NCI-H1436 (cell line): Measurements from ENCODE around the gene ZFP36L2.
A peak's percentile ranks its signal among the peaks of the same experiment; 100 is the strongest.

Experiments used
- DNase-seq: peaks from one replicate; lab custom pipeline; 2025; lab: John Stamatoyannopoulos, UW

Gene ZFP36L2

DNA sequence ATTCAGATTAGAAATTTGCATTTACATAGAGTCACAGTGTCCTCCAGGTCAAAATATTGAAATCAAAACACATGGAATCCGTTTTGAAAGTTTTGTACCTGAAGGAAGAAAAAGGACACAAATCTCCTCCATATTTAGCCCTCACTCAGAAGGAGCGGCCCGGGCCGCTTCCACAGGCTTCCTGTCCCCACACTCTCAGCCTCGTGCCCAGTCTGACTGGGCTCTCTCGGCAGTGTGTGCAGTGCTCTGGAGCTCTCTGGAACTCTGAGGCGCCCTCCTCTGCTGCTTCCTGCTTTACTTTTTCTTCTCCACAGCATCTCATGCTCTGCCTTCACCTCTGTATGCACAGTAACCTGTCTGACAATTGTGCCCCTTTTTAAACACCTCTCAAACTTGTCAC is 22.2 kb upstream of the ZFP36L2 start:
- DNase-seq = no peak

DNA sequence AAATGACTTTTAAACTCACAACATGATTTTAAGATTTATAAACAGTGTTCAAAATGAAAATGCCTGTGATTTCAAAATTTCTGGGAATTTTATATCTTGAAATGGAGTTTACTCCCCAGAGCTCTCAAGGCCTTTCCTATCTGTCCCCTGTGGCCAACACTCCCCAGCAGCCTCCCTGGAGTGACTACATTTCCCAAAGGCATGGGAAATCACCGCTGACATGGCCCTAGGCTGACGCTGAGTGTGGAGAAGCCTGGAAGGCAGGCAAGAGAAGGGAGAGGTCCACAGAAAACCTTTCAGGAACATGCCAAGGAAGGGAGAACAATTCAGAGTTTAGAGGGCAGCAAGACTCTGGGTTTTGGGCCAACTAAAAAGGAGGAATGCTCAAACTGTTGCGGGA is 20.2 kb upstream of the ZFP36L2 start:
- DNase-seq = no peak

DNA sequence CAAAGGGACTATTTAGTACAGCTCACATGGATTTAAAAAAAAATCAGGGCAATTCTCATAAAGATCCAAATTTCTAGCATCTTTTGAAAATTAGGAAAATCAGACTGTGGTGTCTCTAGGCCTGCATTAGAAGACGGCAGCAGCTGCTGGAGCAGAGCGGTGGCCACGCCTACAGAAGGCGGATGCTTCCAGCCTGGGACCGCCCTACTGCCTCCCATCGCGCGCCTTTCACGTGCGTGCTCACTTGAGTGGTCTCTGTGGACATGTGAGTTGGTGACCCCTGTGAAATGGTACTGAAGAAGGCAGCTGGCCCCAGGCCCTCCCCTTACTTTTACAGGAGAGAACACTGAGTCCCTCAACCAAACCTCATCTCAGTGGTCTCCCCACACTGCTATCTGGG is 15.2 kb upstream of the ZFP36L2 start:
- DNase-seq = no peak

DNA sequence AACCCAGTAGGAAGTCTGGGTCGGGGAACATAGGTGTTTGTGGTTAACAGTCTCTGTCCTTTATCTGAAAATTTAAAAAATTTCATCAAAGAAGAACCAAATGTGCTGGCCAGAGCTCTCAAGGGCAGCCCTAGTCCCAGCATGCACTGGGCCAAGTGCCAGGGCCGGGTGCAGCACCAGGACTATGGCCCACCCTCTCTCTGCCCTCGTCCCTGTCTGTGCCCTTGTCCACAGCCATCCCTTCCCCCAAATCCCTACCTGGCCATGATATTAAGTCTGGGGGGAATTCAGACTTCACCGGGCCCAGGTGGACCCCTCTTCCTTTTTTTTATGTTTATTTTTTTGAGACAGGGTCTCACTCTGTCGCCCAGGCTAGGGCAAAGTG is 14.4 kb upstream of the ZFP36L2 start:
- no peak for DNase-seq

DNA sequence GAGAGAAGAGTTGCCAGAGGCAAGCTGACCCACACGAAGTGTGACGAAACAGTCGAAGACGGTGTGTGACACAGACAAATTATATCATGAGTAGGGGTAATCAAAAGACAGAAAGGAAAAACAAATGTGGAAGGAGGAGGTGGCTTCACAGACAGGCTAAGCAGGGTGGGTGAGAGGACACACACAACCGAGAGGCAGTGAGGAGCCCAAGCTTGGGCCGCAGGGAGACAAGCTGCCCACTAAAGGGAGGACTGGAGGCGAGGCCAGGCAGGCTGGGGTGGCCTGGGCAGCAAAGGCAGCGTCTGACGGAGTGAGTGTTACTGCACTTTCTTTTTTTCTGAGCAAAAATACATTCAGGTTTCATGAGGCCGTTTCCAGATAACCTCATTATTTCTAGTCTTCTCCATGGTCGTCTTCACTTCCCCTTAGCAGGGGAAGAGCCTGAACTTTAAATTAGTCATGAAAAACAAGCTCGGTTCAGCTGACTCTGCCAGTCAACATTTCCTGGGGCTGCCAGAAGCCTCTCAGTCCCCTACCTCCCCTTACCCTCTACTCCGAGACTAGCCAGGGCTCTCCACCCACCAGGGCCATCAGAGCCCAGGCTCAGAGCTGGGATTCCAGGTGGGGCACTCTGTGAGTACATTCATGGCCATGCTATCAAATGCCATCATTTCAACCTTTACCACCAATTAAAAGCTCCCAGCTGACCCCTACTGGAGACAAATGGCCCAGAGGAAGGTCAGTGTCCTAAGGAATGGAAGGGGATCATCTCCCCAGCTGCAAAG is 13.8 kb upstream of the ZFP36L2 start:
- no peak for DNase-seq

DNA sequence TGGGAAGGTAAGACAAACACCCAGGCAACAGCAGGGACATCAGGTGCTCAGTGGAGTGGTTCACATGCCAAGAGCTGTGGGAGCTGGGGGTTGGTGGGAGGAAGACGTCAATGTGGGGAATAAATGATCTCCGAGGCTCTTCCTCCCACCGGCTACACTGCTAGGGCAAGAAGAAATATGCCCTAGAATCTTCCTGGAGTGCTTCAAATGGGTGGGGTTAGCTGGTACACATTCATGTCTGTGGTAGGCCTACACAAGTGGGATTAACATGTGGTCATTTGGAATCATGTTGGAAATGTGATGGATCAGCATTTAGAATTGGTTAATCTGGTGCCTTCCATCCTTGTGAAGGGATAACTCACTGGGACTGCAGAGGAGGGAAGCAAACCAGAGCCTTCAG is 12.4 kb upstream of the ZFP36L2 start:
- DNase-seq = no peak

DNA sequence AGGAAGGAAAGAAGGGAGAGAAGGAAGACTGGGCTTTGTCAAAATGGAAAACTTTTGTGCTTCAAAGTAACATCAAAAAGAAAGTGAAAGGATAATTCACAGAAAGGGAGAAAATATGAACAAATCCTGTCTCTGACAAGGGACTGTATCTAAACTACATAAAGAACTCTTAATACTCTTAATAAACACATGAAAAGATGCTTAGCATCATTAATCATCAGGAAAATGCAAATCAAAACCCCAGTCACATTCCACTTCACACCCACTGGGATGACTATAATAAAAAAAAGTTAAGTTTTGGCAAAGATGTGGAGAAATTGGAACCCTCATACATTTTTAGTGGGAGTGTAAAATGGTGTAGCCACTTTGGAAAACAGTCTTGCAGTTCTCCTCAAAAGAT is 11.8 kb upstream of the ZFP36L2 start:
- no peak for DNase-seq

DNA sequence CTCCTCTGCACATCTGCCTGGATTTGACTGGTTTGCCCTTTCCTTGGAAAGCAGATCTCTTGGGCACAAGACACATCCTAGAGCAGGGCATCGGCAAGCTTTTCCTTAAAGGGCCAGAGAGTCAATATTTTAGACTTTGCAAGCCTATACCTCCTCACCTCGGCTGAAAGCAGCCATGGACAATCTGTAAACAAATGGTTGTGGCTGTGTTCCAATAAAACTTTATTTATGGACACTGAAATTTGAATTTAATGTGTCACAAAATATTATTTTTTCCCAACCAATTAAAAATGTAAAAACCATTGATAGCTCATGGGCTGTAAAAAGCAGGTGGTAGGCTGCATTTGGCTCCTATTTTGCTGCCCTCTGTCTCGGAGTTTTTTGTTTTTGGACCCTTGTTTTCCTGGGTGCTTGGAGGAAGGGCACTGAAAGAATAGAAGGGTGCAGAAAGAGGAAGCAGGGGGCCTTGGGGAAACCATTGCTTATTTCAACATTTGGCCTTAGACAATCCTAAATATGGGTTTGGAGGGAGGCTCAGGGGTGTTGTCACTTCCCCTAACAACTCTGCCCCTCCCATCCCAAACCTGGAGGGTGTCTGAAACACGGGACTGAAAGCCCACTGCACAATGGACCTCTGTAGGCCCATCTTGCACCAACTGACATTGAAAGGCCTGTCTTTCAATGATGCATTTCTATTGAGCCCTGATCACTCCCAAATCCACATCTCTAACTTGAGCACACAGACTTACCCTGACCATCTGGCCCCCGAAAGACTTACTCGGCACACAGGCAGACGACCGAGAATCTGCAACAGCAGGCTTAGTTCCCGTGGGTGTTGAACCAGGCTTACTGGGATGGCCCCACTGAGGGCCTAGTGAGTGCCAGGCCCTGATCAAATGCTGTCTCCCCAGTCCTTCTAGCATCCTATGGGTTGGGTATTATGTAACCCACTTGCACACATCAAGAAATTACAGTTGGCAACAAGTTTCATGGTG is 7.1 kb upstream of the ZFP36L2 start:
- no peak for DNase-seq

DNA sequence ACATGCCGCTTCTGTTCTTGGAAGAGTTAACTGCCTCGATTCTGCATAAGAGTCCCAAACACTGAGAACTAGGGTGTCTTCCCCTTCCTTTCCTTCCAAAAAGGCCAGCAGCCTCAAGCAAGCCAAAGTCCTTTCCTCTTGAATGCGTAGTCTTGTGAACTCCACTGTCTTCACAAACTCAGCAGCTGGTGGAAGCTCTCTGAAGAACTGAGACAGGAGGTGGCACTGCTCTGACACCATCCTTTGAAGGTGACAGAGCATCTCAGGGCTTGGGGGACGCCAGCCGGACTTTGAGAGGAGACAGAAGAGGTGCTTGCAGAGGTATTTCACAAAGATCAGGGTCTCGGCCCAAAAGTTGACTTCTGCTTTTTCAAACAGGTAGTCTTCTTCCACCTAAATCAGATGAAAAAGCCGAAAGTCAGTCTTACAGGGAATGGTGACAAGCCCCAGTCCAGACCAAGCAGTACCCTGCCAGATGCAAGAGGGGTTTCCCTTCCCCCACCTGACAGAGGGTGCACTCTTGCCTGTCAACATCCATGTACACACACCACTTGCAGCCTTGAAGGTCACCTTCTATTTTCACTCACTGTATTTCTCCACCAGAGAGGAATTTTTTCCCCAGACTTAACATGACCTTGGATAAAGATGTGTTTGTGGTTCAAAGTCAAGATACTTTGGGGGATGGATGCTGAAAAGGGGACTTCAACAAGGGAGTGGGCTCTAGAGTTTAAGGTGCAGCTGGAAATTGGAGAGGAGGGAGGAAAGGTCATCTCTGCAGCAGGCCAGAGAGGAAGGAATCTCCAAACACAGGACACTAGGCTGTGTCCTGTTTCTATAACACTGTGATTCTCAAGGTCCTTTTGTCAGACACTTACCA is 4.8 kb upstream of the ZFP36L2 start:
- no peak for DNase-seq

DNA sequence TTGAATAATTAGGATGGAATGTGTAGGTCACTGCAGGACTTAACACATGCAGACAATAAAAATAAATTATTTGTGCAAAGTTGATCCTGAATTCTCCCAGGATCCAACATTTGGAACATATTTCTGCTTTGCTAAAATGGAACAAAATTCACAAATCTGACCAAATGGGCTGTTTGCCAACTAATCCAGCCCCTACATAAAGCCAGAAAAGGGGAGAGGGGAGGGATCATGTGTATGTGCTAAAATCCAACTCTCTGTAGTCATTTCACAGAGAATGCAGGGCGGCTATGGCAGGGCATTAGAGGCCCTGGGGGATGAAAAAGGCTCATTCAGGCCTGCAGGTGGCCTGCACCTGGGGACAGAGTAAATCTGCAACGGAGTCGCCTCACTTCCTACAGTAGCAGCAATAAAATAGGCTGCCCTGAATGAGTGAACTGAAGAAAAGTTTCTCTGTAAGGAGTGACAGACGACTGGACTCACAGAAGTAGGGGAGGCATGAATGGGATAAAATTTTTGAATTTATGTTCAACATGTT is 4.0 kb upstream of the ZFP36L2 start:
- no peak for DNase-seq

DNA sequence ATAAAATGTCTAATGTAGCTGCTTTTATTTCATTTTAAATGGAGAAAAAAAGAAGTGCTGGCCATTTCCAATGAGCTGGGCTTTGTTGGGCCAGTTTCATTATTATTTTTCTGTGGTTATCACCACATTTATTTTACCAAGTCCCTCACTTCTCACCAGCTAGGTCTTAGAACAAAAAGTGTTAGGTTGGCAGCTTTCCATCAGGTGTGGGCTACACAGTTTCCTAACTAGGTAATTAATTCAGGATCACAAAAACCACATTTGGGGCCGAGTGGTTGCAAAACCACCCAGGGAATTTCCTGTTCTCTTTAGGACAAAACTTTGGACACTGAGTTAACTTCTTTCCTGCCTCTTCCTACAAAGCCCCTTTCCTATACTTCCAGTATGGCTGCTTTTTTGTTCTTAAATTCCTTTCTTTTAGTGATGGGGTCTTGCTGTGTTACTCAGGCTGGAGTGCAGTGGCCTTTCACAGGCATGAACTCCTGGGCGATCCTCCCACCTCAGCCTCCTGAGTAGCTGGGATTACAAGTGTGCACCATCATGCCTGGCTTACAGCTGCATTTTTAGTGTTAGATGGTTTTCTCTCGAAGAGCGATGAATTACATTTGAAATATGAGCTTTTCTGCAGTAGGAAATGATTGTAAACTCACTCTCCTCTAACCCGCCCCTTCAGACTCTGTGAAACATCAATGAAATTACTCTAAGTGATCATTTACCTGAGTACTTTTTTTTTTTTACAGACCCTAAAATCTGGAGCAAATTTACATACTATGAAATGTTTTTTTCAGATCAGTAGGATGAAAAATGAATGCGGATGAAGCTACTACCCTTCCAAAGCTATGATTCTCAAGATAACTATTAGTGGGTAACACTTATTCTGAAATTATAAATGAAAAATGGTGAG is 2.6 kb upstream of the ZFP36L2 start:
- DNase-seq = no peak

DNA sequence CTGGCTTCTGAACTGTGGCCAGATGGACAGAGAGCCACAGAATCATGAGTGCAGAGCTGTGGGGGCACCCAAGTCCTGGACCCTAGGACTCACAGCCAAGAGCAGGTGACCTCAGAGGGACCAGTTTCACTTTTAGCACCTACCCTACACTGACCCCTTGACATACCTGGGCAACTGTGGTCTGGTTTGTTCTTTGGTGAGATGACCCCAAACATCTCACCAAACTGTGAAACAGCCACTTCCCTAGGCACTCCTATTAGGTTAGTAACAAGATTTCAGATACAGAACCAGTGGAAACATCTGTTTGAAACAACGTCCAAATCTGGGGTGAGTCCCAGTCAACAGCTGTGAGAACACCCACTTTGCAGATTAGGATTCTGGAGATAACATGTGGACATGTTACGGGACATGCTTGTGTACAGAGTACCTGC is 1.9 kb upstream of the ZFP36L2 start:
- no peak for DNase-seq

DNA sequence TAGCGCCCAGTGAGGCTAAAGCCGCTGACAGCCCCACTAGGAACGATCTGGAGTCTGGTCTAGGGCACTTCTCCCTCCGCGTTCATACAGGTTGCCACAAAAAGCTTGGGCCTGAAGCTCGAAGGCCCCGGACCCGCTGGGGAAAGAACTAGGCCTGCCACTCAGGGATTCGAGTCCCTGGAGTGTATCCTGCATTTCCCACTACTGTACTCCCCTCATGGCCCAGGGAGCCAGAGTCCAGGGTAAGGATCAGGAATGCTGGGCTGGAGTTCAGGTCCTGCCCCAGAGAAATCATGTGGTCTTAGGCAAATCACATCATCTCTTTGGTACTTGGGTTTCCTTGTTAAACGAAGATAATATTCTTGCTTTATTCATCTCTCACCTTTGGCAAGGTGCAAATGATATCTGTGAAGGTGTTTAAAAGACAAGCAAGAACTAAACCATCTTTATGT is 1.4 kb upstream of the ZFP36L2 start:
- no peak for DNase-seq

DNA sequence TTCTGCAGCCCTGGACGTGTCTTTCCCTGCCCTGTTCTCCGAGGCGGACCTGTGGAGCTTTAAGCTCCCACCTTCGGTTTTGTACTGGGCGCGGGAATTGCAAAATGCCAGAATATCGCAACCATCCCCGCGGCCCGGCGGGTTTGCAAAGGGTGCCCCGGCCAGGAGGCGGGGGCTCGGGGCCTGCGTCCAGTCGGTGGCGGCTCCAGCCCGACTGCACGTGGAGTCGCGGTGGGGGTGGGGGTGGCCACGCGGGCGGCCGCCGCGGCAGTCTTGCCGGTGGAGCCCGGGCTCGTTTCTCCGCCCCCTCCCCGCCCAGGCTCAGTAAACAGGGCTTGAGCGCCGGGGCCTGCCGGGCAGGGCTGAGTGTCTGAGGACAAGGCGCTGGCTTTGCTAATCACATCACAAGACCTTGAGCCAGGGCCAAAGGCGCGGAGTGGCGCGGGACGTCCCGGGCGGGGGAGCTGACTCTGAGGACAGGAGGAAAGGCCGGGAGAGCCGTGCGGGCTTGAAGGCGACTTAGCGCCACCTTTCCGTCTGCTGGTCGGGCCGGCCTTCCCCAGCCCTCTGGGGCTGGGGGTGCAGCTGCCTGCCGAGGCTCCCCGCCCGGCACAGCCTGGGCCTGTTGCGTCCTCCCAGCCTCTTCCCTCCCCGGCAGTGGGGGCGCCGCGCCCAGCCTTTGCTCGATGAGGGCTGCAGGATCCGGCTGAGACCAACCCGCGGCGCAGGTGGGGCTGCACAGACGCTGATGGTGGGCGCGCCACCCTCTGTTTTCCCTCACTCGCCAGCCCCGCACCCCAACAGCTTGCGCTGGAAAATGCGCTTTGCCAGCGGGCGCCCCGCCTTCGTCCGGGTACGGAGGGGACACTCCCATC is 786 bp upstream of the ZFP36L2 start:
- peak; percentile 61 for DNase-seq

DNA sequence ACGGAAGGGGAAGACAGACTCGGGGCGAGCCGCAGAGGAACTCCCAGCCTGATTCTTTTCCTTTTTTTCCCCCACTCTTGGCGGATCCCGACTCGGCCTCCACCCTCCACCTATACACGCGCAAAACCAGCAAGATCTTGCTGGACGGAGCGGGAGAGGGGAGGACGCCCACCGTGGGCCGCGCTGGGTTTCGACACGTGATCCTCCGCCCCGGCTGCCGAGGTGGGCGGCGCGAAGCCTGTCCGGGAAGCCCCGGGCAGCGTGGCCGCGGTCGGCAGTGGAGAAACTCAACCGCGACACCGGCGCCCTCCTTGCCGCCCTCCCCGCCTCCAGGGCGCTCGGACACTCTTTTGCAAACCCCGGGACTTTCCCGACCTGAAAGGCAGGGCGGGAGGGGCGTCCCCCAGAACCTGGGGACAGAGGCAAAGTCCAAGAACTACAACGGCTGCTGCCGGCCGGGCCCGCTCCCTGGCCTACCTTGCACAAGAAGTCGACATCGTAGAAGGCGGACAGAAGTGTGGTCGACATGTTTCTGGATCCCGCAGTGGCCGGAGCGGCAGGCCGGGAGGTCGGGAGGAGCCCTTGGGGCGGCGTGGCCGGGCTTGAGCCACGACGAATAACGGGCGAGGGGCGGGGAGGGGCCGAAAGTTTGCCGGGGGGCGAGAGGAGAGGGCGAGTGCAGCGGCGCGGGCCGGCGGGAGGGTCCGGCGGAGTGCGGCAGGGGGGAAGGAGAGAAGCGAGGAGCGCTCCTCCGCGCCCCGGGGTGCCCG is 433 bp downstream of the ZFP36L2 start:
- DNase-seq = no peak

DNA sequence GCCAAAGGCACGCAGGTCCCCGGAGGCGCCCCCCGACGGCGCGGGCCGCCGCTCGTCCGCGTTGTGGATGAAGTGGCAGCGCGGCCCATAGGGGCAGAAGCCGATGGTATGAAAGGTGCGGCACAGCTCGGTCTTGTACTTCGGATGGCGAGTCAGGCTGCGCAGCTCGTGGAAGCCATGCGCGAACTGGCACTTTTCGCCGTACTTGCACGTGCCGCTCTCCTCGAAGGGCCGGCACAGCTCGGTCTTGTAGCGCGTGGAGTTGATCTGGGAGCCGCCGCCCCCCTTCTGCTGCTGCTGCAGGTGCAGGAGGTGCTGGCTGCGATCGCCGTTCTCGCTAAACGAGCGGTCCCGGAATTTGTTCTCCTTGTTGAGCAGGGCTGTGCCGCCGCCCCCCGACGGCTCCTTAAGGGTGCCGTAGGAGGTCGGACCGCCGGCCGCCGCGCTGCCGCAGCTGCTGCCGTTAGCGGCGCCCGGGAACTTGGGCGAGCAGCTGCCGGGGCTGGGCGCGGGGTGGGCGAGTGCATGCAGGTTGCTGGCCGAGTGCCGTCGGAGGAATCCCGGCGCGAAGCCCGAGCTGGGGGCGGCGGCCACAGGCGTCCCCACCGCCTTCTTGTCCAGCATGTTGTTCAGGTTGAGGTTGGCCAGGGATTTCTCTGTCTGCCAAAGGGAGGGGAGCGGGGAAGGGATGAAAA is 1.2 kb downstream of the ZFP36L2 start:
- no peak for DNase-seq

DNA sequence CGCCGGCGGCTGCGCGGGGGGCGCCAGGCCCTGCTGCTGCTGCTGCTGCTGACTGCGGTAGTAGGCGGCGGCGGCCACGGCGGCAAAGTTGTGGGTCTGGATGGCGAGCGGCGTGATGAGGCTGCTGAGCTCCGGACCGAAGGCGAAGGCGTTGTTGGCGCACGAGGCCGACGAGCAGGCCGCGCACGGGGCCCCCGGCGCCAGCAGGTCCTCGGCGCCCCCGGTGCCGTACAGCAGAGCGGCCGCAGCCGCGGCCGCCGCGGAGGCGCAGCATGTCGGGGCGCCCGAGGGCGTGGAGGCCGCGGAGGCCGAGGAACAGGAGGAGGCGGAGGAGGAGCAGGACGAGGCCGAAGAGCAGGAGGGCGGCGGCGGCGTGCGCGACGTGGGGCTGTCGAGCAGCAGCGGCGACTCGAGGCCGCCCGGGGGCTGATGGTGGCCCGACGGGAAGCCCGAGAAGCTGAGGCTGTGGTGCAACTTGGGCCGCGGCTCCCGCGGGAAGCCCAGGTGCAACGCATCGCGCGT is 1.8 kb downstream of the ZFP36L2 start:
- DNase-seq = no peak

DNA sequence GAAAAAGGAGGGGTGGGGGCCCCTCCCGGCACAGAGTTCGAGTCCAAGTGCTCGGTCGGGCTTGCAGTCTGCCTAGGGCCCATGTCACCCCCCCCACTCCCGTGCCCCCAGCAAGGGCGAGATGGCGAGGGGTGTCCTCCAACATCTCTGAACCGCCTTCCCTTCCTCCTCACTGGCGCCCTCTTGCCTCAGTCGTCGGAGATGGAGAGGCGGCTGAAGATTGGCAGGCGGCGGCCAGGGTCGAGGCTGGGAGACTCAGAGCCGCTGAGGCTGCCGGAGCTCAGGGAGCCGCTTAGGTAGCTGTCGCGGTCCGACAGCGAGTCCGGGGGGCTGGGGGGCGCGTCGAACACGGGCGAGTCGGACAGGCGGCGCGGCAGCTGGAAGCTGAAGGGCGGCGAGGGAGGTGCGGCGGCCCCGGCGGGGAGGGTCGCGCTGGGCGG is 2.3 kb downstream of the ZFP36L2 start:
- DNase-seq = no peak
